Naive thymus-derived CD4-positive, alpha-beta T cell (primary cell): ENCODE data around the gene PAQR5. TPM values are rescaled to one million over a fixed set of nuclear protein-coding genes. Genes with fewer than 3 reads are reported as not detected.

Experiments used
- ATAC-seq: fragments of 150-1000 bp; cut with Tn5 transposase; 2 replicates; pipeline ENCODE4 v1.10.0; 2021; ENCODE audit warnings: mild to moderate bottlenecking, moderate library complexity
- CTCF ChIA-PET: fragments of 350-600 bp; sonication (Branson Sonifier 250); formaldehyde crosslinking; loops from one replicate; lab custom pipeline; 2021; ENCODE audit warnings: antibody characterized with exemption; lab: Charles Lee
- POLR2A ChIA-PET: fragments of 350-600 bp; sonication (Branson Sonifier 250); formaldehyde crosslinking; loops from one replicate; lab custom pipeline; 2021; ENCODE audit warnings: antibody characterized with exemption, inconsistent platforms; lab: Charles Lee
- DNase-seq, 9 donors: peaks; one replicate each; pipeline versions ENCODE4 v3.0.0 to v3.0.0-alpha.2; 2020 to 2022; ENCODE audit warnings: mixed read lengths in 1 of 9
- H3K27ac ChIP-seq: one replicate; pipeline ENCODE4 v1.7.0; 2013; ENCODE audit warnings: mild to moderate bottlenecking, low read depth, low read length, moderate library complexity
- H3K27me3 ChIP-seq, 2 donors: one replicate each; pipeline ENCODE4 v1.7.0; 2013; ENCODE audit warnings: low read length in 2 of 2, mild to moderate bottlenecking in 2 of 2, moderate library complexity in 2 of 2; ENCODE audit not compliant: control insufficient read depth in 2 of 2, insufficient read depth in 2 of 2
- H3K36me3 ChIP-seq, 3 experiments: 1 replicate in 2 of 3; 2 replicates in 1 of 3; pipeline ENCODE4 v1.7.0; 2013; ENCODE audit warnings: low read length in 3 of 3, mild to moderate bottlenecking in 3 of 3, moderate library complexity in 1 of 3; ENCODE audit not compliant: insufficient read depth in 3 of 3, control insufficient read depth in 2 of 3
- H3K4me1 ChIP-seq, 2 donors: one replicate each; pipeline ENCODE4 v1.7.0; 2013; ENCODE audit warnings: low read length in 2 of 2, mild to moderate bottlenecking in 2 of 2, moderate library complexity in 1 of 2; ENCODE audit not compliant: control insufficient read depth in 2 of 2, insufficient read depth in 2 of 2
- H3K4me3 ChIP-seq: 2 replicates; pipeline ENCODE4 v1.7.0; 2013; ENCODE audit warnings: mild to moderate bottlenecking, low read length
- H3K9me3 ChIP-seq, 3 experiments: 1 replicate in 2 of 3; 2 replicates in 1 of 3; pipeline ENCODE4 v1.7.0; 2013; ENCODE audit warnings: low read length in 3 of 3; ENCODE audit not compliant: control insufficient read depth in 2 of 3
- H3K27ac Mint-ChIP-seq, 9 donors: one replicate each; pipeline ENCODE4 v1.8.0; 2020 to 2022; ENCODE audit warnings: mixed read lengths in 9 of 9, mild to moderate bottlenecking in 8 of 9, moderate library complexity in 5 of 9, inconsistent platforms in 2 of 9
- H3K27me3 Mint-ChIP-seq, 5 donors: one replicate each; pipeline ENCODE4 v1.8.0; 2021 to 2022; ENCODE audit warnings: mixed read lengths in 5 of 5, mild to moderate bottlenecking in 1 of 5
- H3K36me3 Mint-ChIP-seq, 5 donors: one replicate each; pipeline ENCODE4 v1.8.0; 2020 to 2022; ENCODE audit warnings: mixed read lengths in 5 of 5, mild to moderate bottlenecking in 3 of 5, inconsistent platforms in 1 of 5
- H3K4me1 Mint-ChIP-seq, 7 donors: one replicate each; pipeline ENCODE4 v1.8.0; 2020 to 2022; ENCODE audit warnings: mixed read lengths in 7 of 7, mild to moderate bottlenecking in 3 of 7, inconsistent platforms in 1 of 7
- H3K4me3 Mint-ChIP-seq, 10 donors: one replicate each; pipeline ENCODE4 v1.8.0; 2020 to 2022; ENCODE audit warnings: mild to moderate bottlenecking in 10 of 10, mixed read lengths in 10 of 10, moderate library complexity in 6 of 10, inconsistent platforms in 2 of 10
- H3K9me3 Mint-ChIP-seq, 11 donors: one replicate each; pipeline ENCODE4 v1.8.0; 2020 to 2022; ENCODE audit warnings: mixed read lengths in 11 of 11, mild to moderate bottlenecking in 4 of 11, inconsistent platforms in 1 of 11, moderate library complexity in 1 of 11
- intact Hi-C, 2 donors: fragments of 100-400 bp; cut with micrococcal nuclease; formaldehyde crosslinking; loops; one replicate each; pipeline ENCODE4 v1.15.1; 2023
- polyA plus RNA-seq, 2 donors: library from polyadenylated mRNA; unstranded; fragments of 300-500 nt; fragmentation: Illumina TruSeq; gene quantifications; one replicate each; pipeline ENCODE4 v1.2.3, GENCODE V29; 2021
- total RNA-seq, 6 experiments: library from RNA in 5 of 6; stranded (reverse) in 5 of 6; gene quantifications; 1 replicate in 5 of 6; 2 replicates in 1 of 6; pipeline ENCODE4 v1.2.3 and lab custom pipeline; 2021 to 2026

The PAQR5 gene
- total and polyA plus RNA-seq, 7 experiments from 2014 or later = 0.11 TPM; not detected in 6

- H3K36me3 Mint-ChIP-seq = peaks cover 0 to 12% (median 0%) of the 10 kb centered on the region in 5 donors
- peaks cover 8 to 22% (median 10%) of the 10 kb centered on the region in 5 donors for H3K27me3 Mint-ChIP-seq
- Histone ChIP-seq H3K36me3 (no peaks in the 10 kb centered on the region), H3K27ac (no peak within 1 kb of the TSS), H3K4me1 (peaks cover 0 to 4% of the 10 kb centered on the region in 2 donors), H3K4me3 (peak within 1 kb of the TSS; percentile 66), H3K9me3 (no peaks in the 10 kb centered on the region), H3K27me3 (peaks cover 0 to 9% of the 10 kb centered on the region in 2 donors)
- peaks cover 0 to 36% (median 7%) of the 10 kb centered on the region in 7 donors for H3K4me1 Mint-ChIP-seq
- DNase-seq (peak; percentile 84 to 93 (median 90)), ATAC-seq (peak; percentile 98)
- peaks cover 0 to 2% (median 0%) of the 10 kb centered on the region in 11 donors for H3K9me3 Mint-ChIP-seq
- intact Hi-C loops = loop anchor here (1.0 to 10.0 kb wide), 8 partner anchors 38 to 1139 kb away; partner anchors contain the start of genes FEM1B (in 2 of the 2), GLCE (in 2 of the 2) and RPLP1 (in 2 of the 2)
- CTCF ChIA-PET = interaction anchor here (0.6 to 1.0 kb wide), 2 partner anchors 34 to 59 kb away, joined by 3 to 5 read pairs; no protein-coding TSS in a partner anchor
- POLR2A ChIA-PET = interaction anchor here (0.7 to 2.2 kb wide), 4 partner anchors 38 to 1114 kb away, joined by 3 to 15 read pairs (median 3); partner anchors contain the start of gene RPLP1
- peak within 1 kb of the TSS in 7 of 9 donors; percentile 34 to 86 (median 78) for H3K27ac Mint-ChIP-seq
- peak within 1 kb of the TSS; percentile 81 to 88 (median 86) for H3K4me3 Mint-ChIP-seq
Observed at GRCh38 chr15:69413822-69414700, 115.3 kb downstream of the PAQR5 start, which contains the start of gene KIF23. Gene KIF23 (plus strand): TSS chr15:69414349. CDS start chr15:69414466, 117 bp downstream.

GRCh38 chr15:69414701-69415167 is 116.0 kb downstream of the PAQR5 start:
- Mint-ChIP-seq H3K4me3 (peak overlapping the region; percentile 37 to 87 (median 63)), H3K36me3 (peaks cover 0 to 18% (median 0%) of the 10 kb centered on the region in 5 donors), H3K27me3 (peaks cover 6 to 22% (median 10%) of the 10 kb centered on the region in 5 donors), H3K4me1 (peaks cover 0 to 41% (median 7%) of the 10 kb centered on the region in 7 donors), H3K27ac (peak overlapping the region in 1 of 9 donors; percentile 53), H3K9me3 (peaks cover 0 to 2% (median 0%) of the 10 kb centered on the region in 11 donors)
- peaks cover 0 to 9% of the 10 kb centered on the region in 2 donors for H3K27me3 ChIP-seq
- DNase-seq = peak in 3 of 9 donors; percentile 1 to 55 (median 14)
- ChIA-PET POLR2A (interaction anchor here (0.6 to 2.2 kb wide), 4 partner anchors 37 to 1216 kb away, joined by 3 to 15 read pairs (median 3); partner anchors contain the start of gene RPLP1), CTCF (interaction anchor here (1.0 kb wide), 1 partner anchor 33 kb away, joined by 5 read pairs; no protein-coding TSS in a partner anchor)
- peak; percentile 3 for ATAC-seq
- intact Hi-C loops = loop anchor here (1.0 to 10.0 kb wide), 8 partner anchors 38 to 1140 kb away; partner anchors contain the start of genes FEM1B (in 2 of the 2), GLCE (in 2 of the 2) and RPLP1 (in 2 of the 2)
- no peaks in the 10 kb centered on the region for H3K36me3 ChIP-seq
- H3K4me3 ChIP-seq = peak overlapping the region; percentile 66
- no peak overlapping the region for H3K27ac ChIP-seq
- H3K4me1 ChIP-seq = peaks cover 0 to 4% of the 10 kb centered on the region in 2 donors
- H3K9me3 ChIP-seq = no peaks in the 10 kb centered on the region

- intact Hi-C loops = loop anchor here (2.0 to 10.0 kb wide), 4 partner anchors 255 to 1141 kb away; partner anchors contain the start of genes FEM1B (in 2 of the 2) and GLCE (in 1 of the 2)
- CTCF ChIA-PET = no interaction called here
- peak overlapping the region in 1 of 9 donors; percentile 16 for H3K27ac Mint-ChIP-seq
Observed at GRCh38 chr15:69415381-69415780, 116.7 kb downstream of the PAQR5 start.

GRCh38 chr15:69417581-69417980 is 118.9 kb downstream of the PAQR5 start:
- Mint-ChIP-seq H3K27me3 (peaks cover 5 to 22% (median 10%) of the 10 kb centered on the region in 5 donors), H3K9me3 (peaks cover 0 to 2% (median 0%) of the 10 kb centered on the region in 11 donors), H3K4me1 (peaks cover 0 to 41% (median 7%) of the 10 kb centered on the region in 7 donors), H3K36me3 (peaks cover 0 to 25% (median 0%) of the 10 kb centered on the region in 5 donors), H3K4me3 (no peak overlapping the region), H3K27ac (peak overlapping the region in 1 of 9 donors; percentile 44)
- Histone ChIP-seq H3K27ac (no peak overlapping the region), H3K9me3 (no peaks in the 10 kb centered on the region), H3K27me3 (peaks cover 0 to 9% of the 10 kb centered on the region in 2 donors), H3K36me3 (no peaks in the 10 kb centered on the region), H3K4me1 (peaks cover 0 to 4% of the 10 kb centered on the region in 2 donors), H3K4me3 (no peak overlapping the region)
- DNase-seq = no peak
- ATAC-seq = no peak
- intact Hi-C loops = loop anchor here (10.0 kb wide), 2 partner anchors 603 to 1143 kb away; partner anchors contain the start of gene FEM1B (in 2 of the 2)
- ChIA-PET POLR2A (interaction anchor here (1.8 to 2.0 kb wide), 2 partner anchors 34 to 35 kb away, joined by 6 to 7 read pairs; partner anchors contain the start of gene RPLP1), CTCF (no interaction called here)

More at GRCh38 chr15:69415381-69415780, 116.7 kb downstream of the PAQR5 start:
- Mint-ChIP-seq H3K27me3 (peaks cover 5 to 22% (median 10%) of the 10 kb centered on the region in 5 donors), H3K4me3 (peak overlapping the region in 6 of 10 donors; percentile 37 to 84 (median 60)), H3K9me3 (peaks cover 0 to 2% (median 0%) of the 10 kb centered on the region in 11 donors), H3K4me1 (peaks cover 0 to 41% (median 7%) of the 10 kb centered on the region in 7 donors), H3K36me3 (peaks cover 0 to 20% (median 0%) of the 10 kb centered on the region in 5 donors)
- Histone ChIP-seq H3K4me1 (peaks cover 0 to 4% of the 10 kb centered on the region in 2 donors), H3K27ac (no peak overlapping the region), H3K27me3 (peaks cover 0 to 9% of the 10 kb centered on the region in 2 donors), H3K36me3 (no peaks in the 10 kb centered on the region), H3K4me3 (no peak overlapping the region), H3K9me3 (no peaks in the 10 kb centered on the region)
- POLR2A ChIA-PET = interaction anchor here (0.6 to 2.2 kb wide), 2 partner anchors 37 to 1215 kb away, joined by 3 to 15 read pairs; partner anchors contain the start of gene RPLP1
- no peak for DNase-seq
- ATAC-seq = no peak

GRCh38 chr15:69421498-69421897 is 122.8 kb downstream of the PAQR5 start:
- peaks cover 0 to 20% (median 0%) of the 10 kb centered on the region in 7 donors for H3K4me1 Mint-ChIP-seq
- H3K4me3 Mint-ChIP-seq = no peak overlapping the region
- CTCF ChIA-PET = interaction anchor here (0.6 kb wide), 1 partner anchor 23 kb away, joined by 3 read pairs; no protein-coding TSS in a partner anchor
- Histone ChIP-seq H3K27ac (no peak overlapping the region), H3K4me3 (no peak overlapping the region), H3K9me3 (no peaks in the 10 kb centered on the region), H3K27me3 (no peaks in the 10 kb centered on the region), H3K36me3 (no peaks in the 10 kb centered on the region), H3K4me1 (no peaks in the 10 kb centered on the region)
- POLR2A ChIA-PET = no interaction called here
- DNase-seq (no peak), ATAC-seq (no peak)
- no peaks in the 10 kb centered on the region for H3K9me3 Mint-ChIP-seq
- no peak overlapping the region for H3K27ac Mint-ChIP-seq
- peaks cover 0 to 6% (median 5%) of the 10 kb centered on the region in 5 donors for H3K27me3 Mint-ChIP-seq
- intact Hi-C loops = no loop called here
- peaks cover 0 to 40% (median 0%) of the 10 kb centered on the region in 5 donors for H3K36me3 Mint-ChIP-seq
